Measurements from ENCODE around the gene SNX11.

SNX11 gene

DNA sequence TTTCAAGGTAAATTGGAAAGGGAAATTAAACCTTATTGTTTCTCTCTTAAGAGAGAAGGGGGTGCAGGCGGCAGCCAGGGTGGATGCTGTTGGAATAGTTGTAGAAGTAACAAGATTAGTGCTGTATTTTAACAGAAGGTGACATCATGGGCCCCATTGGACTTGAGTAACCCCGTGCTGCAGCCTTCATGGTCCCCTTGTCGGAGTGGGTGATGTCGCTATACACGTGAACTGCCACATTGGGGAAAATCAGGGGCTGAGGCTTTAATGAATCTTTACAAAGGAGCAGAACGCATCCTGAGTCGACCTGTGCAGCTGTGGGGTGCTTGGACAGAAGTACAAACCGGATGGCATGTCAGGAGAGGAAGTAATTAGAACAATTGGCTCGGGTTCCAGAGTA lies 3.2 kb downstream of the SNX11 start:
- no peak overlapping the region for H3K4me2 ChIP-seq (ENCODE audit: insufficient read depth, low read length)
- H3K9me3 ChIP-seq (ENCODE audit: insufficient read depth, low read length, severe bottlenecking) = no peaks in the 10 kb centered on the region
- no peak overlapping the region for H3K4me3 ChIP-seq (ENCODE audit: low read depth in 1 of 2, low read length in 2 of 2)
- DNase-seq = no peak
- H3K36me3 ChIP-seq (ENCODE audit: insufficient read depth, low read length) = peaks cover 15% of the 10 kb centered on the region; the same call in 1 of the 2 replicates
- no peaks in the 10 kb centered on the region for H3K27me3 ChIP-seq (ENCODE audit: insufficient read depth, low read length, poor library complexity)
- H3K79me2 ChIP-seq (ENCODE audit: insufficient read depth, low read length) = peaks cover 46% of the 10 kb centered on the region
- no peak for ATAC-seq (ENCODE audit: insufficient read depth, low read depth)
- TF ChIP-seq, protein P1, sequence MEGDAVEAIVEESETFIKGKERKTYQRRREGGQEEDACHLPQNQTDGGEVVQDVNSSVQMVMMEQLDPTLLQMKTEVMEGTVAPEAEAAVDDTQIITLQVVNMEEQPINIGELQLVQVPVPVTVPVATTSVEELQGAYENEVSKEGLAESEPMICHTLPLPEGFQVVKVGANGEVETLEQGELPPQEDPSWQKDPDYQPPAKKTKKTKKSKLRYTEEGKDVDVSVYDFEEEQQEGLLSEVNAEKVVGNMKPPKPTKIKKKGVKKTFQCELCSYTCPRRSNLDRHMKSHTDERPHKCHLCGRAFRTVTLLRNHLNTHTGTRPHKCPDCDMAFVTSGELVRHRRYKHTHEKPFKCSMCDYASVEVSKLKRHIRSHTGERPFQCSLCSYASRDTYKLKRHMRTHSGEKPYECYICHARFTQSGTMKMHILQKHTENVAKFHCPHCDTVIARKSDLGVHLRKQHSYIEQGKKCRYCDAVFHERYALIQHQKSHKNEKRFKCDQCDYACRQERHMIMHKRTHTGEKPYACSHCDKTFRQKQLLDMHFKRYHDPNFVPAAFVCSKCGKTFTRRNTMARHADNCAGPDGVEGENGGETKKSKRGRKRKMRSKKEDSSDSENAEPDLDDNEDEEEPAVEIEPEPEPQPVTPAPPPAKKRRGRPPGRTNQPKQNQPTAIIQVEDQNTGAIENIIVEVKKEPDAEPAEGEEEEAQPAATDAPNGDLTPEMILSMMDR (IDR thresholded peaks at IDR 0.05; ENCODE audit: borderline replicate concordance, extremely low read depth, low read length, poor library complexity, severe bottlenecking) = no peak
- TF ChIP-seq EZH2 (IDR thresholded peaks at IDR 0.05; ENCODE audit: borderline replicate concordance, low read depth, low read length, severe bottlenecking) = no peak
- H3K27ac ChIP-seq (ENCODE audit: low read length) = no peak overlapping the region
- no peak overlapping the region for H3K9ac ChIP-seq (ENCODE audit: low read depth, low read length)
- no peak overlapping the region for H2AFZ ChIP-seq (ENCODE audit: low read depth, low read length)
- peaks cover 31% of the 10 kb centered on the region for H3K4me1 ChIP-seq (ENCODE audit: insufficient read depth, low read length)
- no peaks in the 10 kb centered on the region; the same call in 1 of the 2 replicates for H4K20me1 ChIP-seq (ENCODE audit: insufficient read depth, low read length)

DNA sequence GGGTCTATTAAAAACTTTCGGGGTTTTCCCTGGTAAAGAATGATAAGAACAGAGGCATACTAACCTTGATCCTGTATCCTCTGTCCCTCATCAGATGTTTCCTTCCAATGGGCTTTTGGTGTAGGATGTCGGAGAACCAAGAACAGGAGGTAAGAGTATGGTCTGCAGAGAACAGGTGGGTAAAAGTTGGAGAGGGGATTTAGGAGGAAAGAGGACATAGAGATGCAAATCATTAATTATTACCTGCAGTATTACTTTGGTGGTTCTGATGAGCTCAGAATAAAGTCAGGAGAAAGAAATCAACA lies 4.3 kb downstream of the SNX11 start:
- DNase-seq (no peak), ATAC-seq (ENCODE audit: insufficient read depth, low read depth) (no peak)
- Histone ChIP-seq H3K4me1 (ENCODE audit: insufficient read depth, low read length) (peaks cover 26% of the 10 kb centered on the region), H3K27me3 (ENCODE audit: insufficient read depth, low read length, poor library complexity) (no peaks in the 10 kb centered on the region), H3K4me2 (ENCODE audit: insufficient read depth, low read length) (no peak overlapping the region), H4K20me1 (ENCODE audit: insufficient read depth, low read length) (no peaks in the 10 kb centered on the region; the same call in 1 of the 2 replicates), H3K79me2 (ENCODE audit: insufficient read depth, low read length) (peaks cover 46% of the 10 kb centered on the region), H2AFZ (ENCODE audit: low read depth, low read length) (no peak overlapping the region), H3K9ac (ENCODE audit: low read depth, low read length) (no peak overlapping the region), H3K27ac (ENCODE audit: low read length) (no peak overlapping the region), H3K36me3 (ENCODE audit: insufficient read depth, low read length) (peaks cover 16% of the 10 kb centered on the region; the same call in 1 of the 2 replicates), H3K4me3 (ENCODE audit: low read depth in 1 of 2, low read length in 2 of 2) (no peak overlapping the region), H3K9me3 (ENCODE audit: insufficient read depth, low read length, severe bottlenecking) (no peaks in the 10 kb centered on the region)
- TF ChIP-seq, protein P1 (IDR thresholded peaks at IDR 0.05; ENCODE audit: borderline replicate concordance, extremely low read depth, low read length, poor library complexity, severe bottlenecking) = no peak
- no peak for TF ChIP-seq EZH2 (IDR thresholded peaks at IDR 0.05; ENCODE audit: borderline replicate concordance, low read depth, low read length, severe bottlenecking)

DNA sequence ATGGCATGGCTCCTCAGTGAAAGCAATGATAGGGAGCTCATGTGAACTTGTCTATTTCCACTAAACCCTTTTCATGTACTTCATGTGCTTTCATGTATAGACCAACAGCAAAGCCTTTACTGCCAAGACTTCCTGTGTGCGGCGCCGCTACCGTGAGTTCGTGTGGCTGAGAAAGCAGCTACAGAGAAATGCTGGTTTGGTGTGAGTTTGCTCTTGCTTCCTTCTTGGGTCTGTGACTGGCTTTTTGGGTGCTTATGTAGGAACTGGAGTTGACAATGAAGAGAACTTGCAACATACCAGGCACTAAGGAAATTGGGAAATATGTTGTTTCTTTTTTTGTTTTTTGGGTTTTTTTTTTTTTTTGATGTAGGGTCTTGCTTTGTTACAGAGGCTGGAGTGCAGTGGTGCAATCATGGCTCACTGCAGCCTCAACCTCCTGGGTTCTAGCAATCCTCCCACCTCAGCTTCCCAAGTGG lies 5.7 kb downstream of the SNX11 start:
- no peak for TF ChIP-seq EZH2 (IDR thresholded peaks at IDR 0.05; ENCODE audit: borderline replicate concordance, low read depth, low read length, severe bottlenecking)
- TF ChIP-seq, protein P1 (IDR thresholded peaks at IDR 0.05; ENCODE audit: borderline replicate concordance, extremely low read depth, low read length, poor library complexity, severe bottlenecking) = no peak
- ATAC-seq (ENCODE audit: insufficient read depth, low read depth) (peak; percentile 69), DNase-seq (peak; percentile 39)
- H2AFZ ChIP-seq (ENCODE audit: low read depth, low read length) = no peak overlapping the region
- no peak overlapping the region for H3K4me3 ChIP-seq (ENCODE audit: low read depth in 1 of 2, low read length in 2 of 2)
- H3K27ac ChIP-seq (ENCODE audit: low read length) = no peak overlapping the region
- peaks cover 40% of the 10 kb centered on the region for H3K79me2 ChIP-seq (ENCODE audit: insufficient read depth, low read length)
- H3K36me3 ChIP-seq (ENCODE audit: insufficient read depth, low read length) = peaks cover 25% of the 10 kb centered on the region; the same call in 1 of the 2 replicates
- H3K9ac ChIP-seq (ENCODE audit: low read depth, low read length) = no peak overlapping the region
- no peaks in the 10 kb centered on the region for H3K27me3 ChIP-seq (ENCODE audit: insufficient read depth, low read length, poor library complexity)
- no peaks in the 10 kb centered on the region; the same call in 1 of the 2 replicates for H4K20me1 ChIP-seq (ENCODE audit: insufficient read depth, low read length)
- H3K4me1 ChIP-seq (ENCODE audit: insufficient read depth, low read length) = peaks cover 21% of the 10 kb centered on the region
- no peaks in the 10 kb centered on the region for H3K9me3 ChIP-seq (ENCODE audit: insufficient read depth, low read length, severe bottlenecking)
- H3K4me2 ChIP-seq (ENCODE audit: insufficient read depth, low read length) = no peak overlapping the region
